Fibroblast of the conjunctiva (primary cell): ENCODE data around the gene ACTA2.
"Not testable (repeated sequence)": the region's sequence is repeated elsewhere in the genome, so short reads cannot be mapped to it uniquely, and the experiment has no call there.

Experiments
- DNase-seq: peaks from one replicate; pipeline ENCODE4 v3.0.0-alpha.2; 2010; ENCODE audit warnings: low read depth

ACTA2 gene

GRCh38 chr10:88949912-88950837 is 2.4 kb downstream of the ACTA2 start:
- no peak for DNase-seq

- no peak for DNase-seq
Measured at GRCh38 chr10:88949051-88949450, 3.5 kb downstream of the ACTA2 start.

GRCh38 chr10:88946965-88947590 is 5.5 kb downstream of the ACTA2 start:
- no peak for DNase-seq

GRCh38 chr10:88946200-88946599 is 6.4 kb downstream of the ACTA2 start:
- DNase-seq, result no peak

- DNase-seq, result no peak
Measured at GRCh38 chr10:88944813-88945212, 7.8 kb downstream of the ACTA2 start.

- DNase-seq, result no peak
Measured at GRCh38 chr10:88943778-88944177, 8.8 kb downstream of the ACTA2 start.

- no peak for DNase-seq
Measured at GRCh38 chr10:88941026-88941425, 11.5 kb downstream of the ACTA2 start.

- no peak for DNase-seq
Measured at GRCh38 chr10:88938938-88939337, 13.6 kb downstream of the ACTA2 start.

- no peak for DNase-seq
Measured at GRCh38 chr10:88938039-88938438, 14.5 kb downstream of the ACTA2 start.

- DNase-seq, result no peak
Measured at GRCh38 chr10:88936656-88937055, 15.9 kb downstream of the ACTA2 start.

- peak; percentile 84 for DNase-seq
Measured at GRCh38 chr10:88934900-88935672, 17.5 kb downstream of the ACTA2 start.

- DNase-seq, result no peak
Measured at GRCh38 chr10:88933564-88933963, 19.0 kb downstream of the ACTA2 start.

GRCh38 chr10:88932539-88933256 is 19.9 kb downstream of the ACTA2 start:
- peak; percentile 86 for DNase-seq

GRCh38 chr10:88932029-88932428 is 20.5 kb downstream of the ACTA2 start:
- not testable (repeated sequence) for DNase-seq

- no peak for DNase-seq
Measured at GRCh38 chr10:88931548-88931947, 21.0 kb downstream of the ACTA2 start.

- DNase-seq, result no peak
Measured at GRCh38 chr10:88928254-88928653, 24.3 kb downstream of the ACTA2 start.

- no peak for DNase-seq
Measured at GRCh38 chr10:88927416-88927690, 25.2 kb downstream of the ACTA2 start.

GRCh38 chr10:88926566-88927415 is 25.8 kb downstream of the ACTA2 start:
- peak; percentile 90 for DNase-seq

GRCh38 chr10:88923520-88923919 is 29.1 kb downstream of the ACTA2 start:
- DNase-seq, result no peak

- DNase-seq, result no peak
Measured at GRCh38 chr10:88922041-88922440, 30.5 kb downstream of the ACTA2 start.

GRCh38 chr10:88920986-88921593 is 31.5 kb downstream of the ACTA2 start:
- DNase-seq, result no peak
